Choroid plexus epithelial cell (primary cell): ENCODE results near the gene SURF2.
"Not testable (repeated sequence)": the region's sequence is repeated elsewhere in the genome, so short reads cannot be mapped to it uniquely, and the experiment has no call there.

ENCODE experiments used
- DNase-seq: peaks from one replicate; pipeline ENCODE4 v3.0.0-alpha.2; 2010; ENCODE audit warnings: low read depth
- H3K4me3 ChIP-seq: 2 replicates; pipeline ENCODE4 v1.5.1; 2011; ENCODE audit warnings: low read depth, mild to moderate bottlenecking, control low read depth, low read length, moderate library complexity
- CTCF ChIP-seq: conservative IDR thresholded peaks from 2 replicates; pipeline ENCODE4 v1.5.1; 2011; ENCODE audit warnings: low read depth, mild to moderate bottlenecking, control low read depth, inconsistent platforms, low read length, moderate library complexity

Gene SURF2

GRCh38 chr9:133356391-133357091 is at the start of gene SURF2, which contains the start of gene SURF1:
Gene SURF2, plus strand, starts transcription at chr9:133356550. Its CDS starts 43 bp downstream, at chr9:133356593.
Gene SURF1, minus strand, starts transcription at chr9:133356487. Its CDS starts 34 bp downstream, at chr9:133356453.
- TF ChIP-seq CTCF, result peak; percentile 9
- peak within 1 kb of the TSS; percentile 86 for H3K4me3 ChIP-seq

GRCh38 chr9:133307301-133307700 is 49.0 kb upstream of the SURF2 start:
- DNase-seq, result no peak
- H3K4me3 ChIP-seq, result no peak overlapping the region
- no peak for TF ChIP-seq CTCF

More at GRCh38 chr9:133356391-133357091, at the start of gene SURF2, which contains the start of gene SURF1:
- DNase-seq, result peak; percentile 79

- no peak for DNase-seq
- TF ChIP-seq CTCF, result no peak
- H3K4me3 ChIP-seq, result no peak overlapping the region
These were observed 46.7 kb upstream of the SURF2 start for GRCh38 chr9:133309608-133310007.

- TF ChIP-seq CTCF, result no peak
- H3K4me3 ChIP-seq, result no peak overlapping the region
- no peak for DNase-seq
These were observed 40.4 kb upstream of the SURF2 start for GRCh38 chr9:133315997-133316396.

- not testable (repeated sequence) for H3K4me3 ChIP-seq
These were observed 38.8 kb upstream of the SURF2 start for GRCh38 chr9:133317551-133317950.

GRCh38 chr9:133320421-133320881 is 35.9 kb upstream of the SURF2 start:
- TF ChIP-seq CTCF, result no peak
- no peak for DNase-seq
- no peak overlapping the region for H3K4me3 ChIP-seq

More at GRCh38 chr9:133317551-133317950, 38.8 kb upstream of the SURF2 start:
- DNase-seq, result not testable (repeated sequence)

- no peak for TF ChIP-seq CTCF
- H3K4me3 ChIP-seq, result no peak overlapping the region
- DNase-seq, result no peak
These were observed 34.9 kb upstream of the SURF2 start for GRCh38 chr9:133321411-133321935.
